Measurements from ENCODE around the gene TP53TG5.

Gene TP53TG5

GRCh38 chr20:45341579-45341938, 36.6 kb downstream of the TP53TG5 start:
- TF ChIP-seq GATA3 (IDR thresholded peaks at IDR 0.05; ENCODE audit: low read depth, low read length) (no peak), GATA2 (IDR thresholded peaks at IDR 0.05; ENCODE audit: low read depth, low read length) (no peak)

GRCh38 chr20:45340951-45341350, 37.2 kb downstream of the TP53TG5 start:
- TF ChIP-seq GATA3 (IDR thresholded peaks at IDR 0.05; ENCODE audit: low read depth, low read length) (no peak), GATA2 (IDR thresholded peaks at IDR 0.05; ENCODE audit: low read depth, low read length) (no peak)

- TF ChIP-seq GATA2 (IDR thresholded peaks at IDR 0.05; ENCODE audit: low read depth, low read length) = no peak
Measured at GRCh38 chr20:45340236-45340847, 37.8 kb downstream of the TP53TG5 start.

- TF ChIP-seq GATA2 (IDR thresholded peaks at IDR 0.05; ENCODE audit: low read depth, low read length) = no peak
Measured at GRCh38 chr20:45339799-45340198, 38.3 kb downstream of the TP53TG5 start.

- TF ChIP-seq GATA3 (IDR thresholded peaks at IDR 0.05; ENCODE audit: low read depth, low read length) = no peak
- TF ChIP-seq GATA2 (IDR thresholded peaks at IDR 0.05; ENCODE audit: low read depth, low read length) = no peak
Measured at GRCh38 chr20:45339084-45339483, 39.0 kb downstream of the TP53TG5 start.

GRCh38 chr20:45338121-45339030, 39.7 kb downstream of the TP53TG5 start:
- TF ChIP-seq GATA3 (IDR thresholded peaks at IDR 0.05; ENCODE audit: low read depth, low read length) (no peak), GATA2 (IDR thresholded peaks at IDR 0.05; ENCODE audit: low read depth, low read length) (no peak)

- TF ChIP-seq GATA2 (IDR thresholded peaks at IDR 0.05; ENCODE audit: low read depth, low read length) (no peak), GATA3 (IDR thresholded peaks at IDR 0.05; ENCODE audit: low read depth, low read length) (no peak)
Measured at GRCh38 chr20:45337367-45338120, 40.6 kb downstream of the TP53TG5 start.

- no peak for TF ChIP-seq GATA3 (IDR thresholded peaks at IDR 0.05; ENCODE audit: low read depth, low read length)
- no peak for TF ChIP-seq GATA2 (IDR thresholded peaks at IDR 0.05; ENCODE audit: low read depth, low read length)
Measured at GRCh38 chr20:45336530-45337366, 41.4 kb downstream of the TP53TG5 start.

- no peak for TF ChIP-seq GATA3 (IDR thresholded peaks at IDR 0.05; ENCODE audit: low read depth, low read length)
Measured at GRCh38 chr20:45330476-45330875, 47.6 kb downstream of the TP53TG5 start.

- TF ChIP-seq GATA3 (IDR thresholded peaks at IDR 0.05; ENCODE audit: low read depth, low read length) (no peak), GATA2 (IDR thresholded peaks at IDR 0.05; ENCODE audit: low read depth, low read length) (no peak)
Measured at GRCh38 chr20:45329497-45330319, 48.4 kb downstream of the TP53TG5 start.

GRCh38 chr20:45328451-45328850, 49.7 kb downstream of the TP53TG5 start:
- TF ChIP-seq GATA3 (IDR thresholded peaks at IDR 0.05; ENCODE audit: low read depth, low read length) = no peak
- TF ChIP-seq GATA2 (IDR thresholded peaks at IDR 0.05; ENCODE audit: low read depth, low read length) = no peak

GRCh38 chr20:45325371-45325770, 52.8 kb downstream of the TP53TG5 start:
- TF ChIP-seq GATA3 (IDR thresholded peaks at IDR 0.05; ENCODE audit: low read depth, low read length) (no peak), GATA2 (IDR thresholded peaks at IDR 0.05; ENCODE audit: low read depth, low read length) (no peak)

GRCh38 chr20:45323731-45324130, 54.4 kb downstream of the TP53TG5 start:
- TF ChIP-seq GATA3 (IDR thresholded peaks at IDR 0.05; ENCODE audit: low read depth, low read length) (no peak), GATA2 (IDR thresholded peaks at IDR 0.05; ENCODE audit: low read depth, low read length) (no peak)

All from SH-SY5Y (cell line).